ENCODE results near the gene DNM2.

DNM2 gene

DNA sequence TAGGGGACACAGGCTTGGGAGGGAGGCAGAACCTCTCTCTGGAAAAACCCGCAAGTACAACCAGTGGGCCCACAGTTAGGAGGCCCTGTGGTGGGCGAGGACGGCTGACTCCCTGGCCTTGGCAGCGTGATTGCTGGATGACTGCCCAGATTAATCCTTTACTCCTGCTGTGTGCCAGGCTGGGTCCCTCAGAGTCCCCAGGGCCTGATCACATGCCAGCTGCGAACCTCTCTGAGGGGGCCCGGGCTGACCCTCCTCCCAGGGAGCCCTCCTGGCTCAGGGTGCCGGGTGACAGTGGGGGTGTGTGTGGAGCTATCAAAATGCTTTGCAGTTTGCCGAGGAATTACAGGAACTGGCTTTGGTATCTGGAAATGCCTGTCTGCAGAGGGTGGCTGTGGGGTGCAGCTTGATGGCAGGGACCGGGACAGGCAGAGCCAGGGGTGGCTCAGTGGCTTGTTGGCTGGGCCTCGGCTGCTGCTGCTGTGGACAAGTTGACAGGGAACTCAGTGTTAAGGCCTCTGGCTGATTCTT, 48.9 kb downstream of the DNM2 start:
- TF ChIP-seq GABPA (IDR thresholded peaks at IDR 0.05; ENCODE audit: low read depth) (no peak), POLR2AphosphoS5 (IDR thresholded peaks at IDR 0.05; ENCODE audit: low read depth) (no peak), REST (IDR thresholded peaks at IDR 0.05; ENCODE audit: insufficient replicate concordance, low read depth) (no peak), SPI1 (IDR thresholded peaks at IDR 0.05; ENCODE audit: borderline replicate concordance, low read depth) (no peak)
- TF ChIP-seq, protein P1, sequence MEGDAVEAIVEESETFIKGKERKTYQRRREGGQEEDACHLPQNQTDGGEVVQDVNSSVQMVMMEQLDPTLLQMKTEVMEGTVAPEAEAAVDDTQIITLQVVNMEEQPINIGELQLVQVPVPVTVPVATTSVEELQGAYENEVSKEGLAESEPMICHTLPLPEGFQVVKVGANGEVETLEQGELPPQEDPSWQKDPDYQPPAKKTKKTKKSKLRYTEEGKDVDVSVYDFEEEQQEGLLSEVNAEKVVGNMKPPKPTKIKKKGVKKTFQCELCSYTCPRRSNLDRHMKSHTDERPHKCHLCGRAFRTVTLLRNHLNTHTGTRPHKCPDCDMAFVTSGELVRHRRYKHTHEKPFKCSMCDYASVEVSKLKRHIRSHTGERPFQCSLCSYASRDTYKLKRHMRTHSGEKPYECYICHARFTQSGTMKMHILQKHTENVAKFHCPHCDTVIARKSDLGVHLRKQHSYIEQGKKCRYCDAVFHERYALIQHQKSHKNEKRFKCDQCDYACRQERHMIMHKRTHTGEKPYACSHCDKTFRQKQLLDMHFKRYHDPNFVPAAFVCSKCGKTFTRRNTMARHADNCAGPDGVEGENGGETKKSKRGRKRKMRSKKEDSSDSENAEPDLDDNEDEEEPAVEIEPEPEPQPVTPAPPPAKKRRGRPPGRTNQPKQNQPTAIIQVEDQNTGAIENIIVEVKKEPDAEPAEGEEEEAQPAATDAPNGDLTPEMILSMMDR (IDR thresholded peaks at IDR 0.05; ENCODE audit: insufficient read depth, low read length): no peak
- DNase-seq (ENCODE audit: low read depth in 1 of 2, low spot score in 1 of 2): no peak
- Histone ChIP-seq H3K4me3 (replicated peaks; ENCODE audit: insufficient read depth, low read length) (no peak overlapping the region), H3K27ac (replicated peaks) (no peak overlapping the region), H3K27me3 (ENCODE audit: insufficient read depth, poor library complexity, severe bottlenecking) (no peaks in the 10 kb centered on the region)

DNA sequence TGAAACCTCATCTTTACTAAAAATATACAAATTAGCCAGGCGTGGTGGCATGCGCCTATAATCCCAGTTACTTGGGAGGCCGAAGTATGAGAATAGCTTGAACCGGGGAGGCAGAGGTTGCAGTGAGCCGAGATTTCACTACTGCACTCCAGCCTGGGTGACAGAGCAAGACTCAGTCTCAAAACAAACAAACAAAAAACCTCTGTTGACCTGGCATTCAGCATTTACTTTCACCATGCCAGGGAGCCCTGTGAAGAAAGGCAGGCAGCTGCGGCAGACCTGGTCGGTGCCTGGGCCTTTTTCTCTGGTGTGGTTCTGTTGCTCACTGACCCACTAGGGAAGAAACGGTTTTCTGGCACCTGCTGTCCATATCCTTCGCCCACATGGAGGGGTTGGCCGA, 49.8 kb downstream of the DNM2 start:
- no peak for DNase-seq (ENCODE audit: low read depth in 1 of 2, low spot score in 1 of 2)
- Histone ChIP-seq H3K27me3 (ENCODE audit: insufficient read depth, poor library complexity, severe bottlenecking) (no peaks in the 10 kb centered on the region), H3K4me3 (replicated peaks; ENCODE audit: insufficient read depth, low read length) (no peak overlapping the region), H3K27ac (replicated peaks) (no peak overlapping the region)
- TF ChIP-seq REST (IDR thresholded peaks at IDR 0.05; ENCODE audit: insufficient replicate concordance, low read depth) (no peak), GABPA (IDR thresholded peaks at IDR 0.05; ENCODE audit: low read depth) (no peak), SPI1 (IDR thresholded peaks at IDR 0.05; ENCODE audit: borderline replicate concordance, low read depth) (no peak), POLR2AphosphoS5 (IDR thresholded peaks at IDR 0.05; ENCODE audit: low read depth) (no peak)
- TF ChIP-seq, protein P1 (IDR thresholded peaks at IDR 0.05; ENCODE audit: insufficient read depth, low read length): no peak

DNA sequence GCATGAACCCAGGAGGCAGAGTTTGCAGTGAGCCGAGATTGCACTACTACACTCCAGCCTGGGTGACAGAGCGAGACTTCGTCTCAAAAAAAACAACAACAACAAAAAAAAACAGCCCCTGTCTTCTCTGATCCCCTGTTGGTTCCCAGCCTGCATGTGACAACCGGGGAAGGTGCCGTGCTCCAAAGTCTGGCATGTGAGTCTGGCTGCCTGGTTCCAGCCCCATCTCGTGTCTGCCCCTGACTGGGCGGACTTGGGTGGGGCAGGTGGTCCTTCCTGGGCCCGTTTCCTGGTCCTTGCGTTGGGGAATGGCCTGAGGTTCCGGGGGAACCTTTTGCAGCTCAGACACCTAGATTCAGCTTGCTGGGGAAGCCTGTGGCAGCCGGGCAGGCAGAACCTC, 50.5 kb downstream of the DNM2 start:
- no peaks in the 10 kb centered on the region for H3K27me3 ChIP-seq (ENCODE audit: insufficient read depth, poor library complexity, severe bottlenecking)
- H3K4me3 ChIP-seq (replicated peaks; ENCODE audit: insufficient read depth, low read length): no peak overlapping the region
- no peak for DNase-seq (ENCODE audit: low read depth in 1 of 2, low spot score in 1 of 2)
- H3K27ac ChIP-seq (replicated peaks): no peak overlapping the region
- TF ChIP-seq POLR2AphosphoS5 (IDR thresholded peaks at IDR 0.05; ENCODE audit: low read depth) (no peak), REST (IDR thresholded peaks at IDR 0.05; ENCODE audit: insufficient replicate concordance, low read depth) (no peak), SPI1 (IDR thresholded peaks at IDR 0.05; ENCODE audit: borderline replicate concordance, low read depth) (no peak), GABPA (IDR thresholded peaks at IDR 0.05; ENCODE audit: low read depth) (no peak)
- TF ChIP-seq, protein P1 (IDR thresholded peaks at IDR 0.05; ENCODE audit: insufficient read depth, low read length): no peak
